ENCODE data around the gene STARD9. TPM values are rescaled to one million over a fixed set of nuclear protein-coding genes. Genes with fewer than 3 reads are reported as not detected.

STARD9 gene
- total and polyA plus RNA-seq, 2 experiments from 2014 or later, result 0.60 to 1.4 TPM

GRCh38 chr15:42720071-42720470, 144.7 kb downstream of the STARD9 start:
- no peaks in the 10 kb centered on the region for H3F3A ChIP-seq (ENCODE audit: insufficient read depth)
- H3K27me3 ChIP-seq (replicated peaks; ENCODE audit: insufficient read depth), result no peaks in the 10 kb centered on the region
- WGBS, 2 experiments (ENCODE audit: low coverage in 1 of 2, low lambda C conversion rate in 2 of 2, missing lambda C conversion rate in 2 of 2), result 96 to 100% methylated on average over 3 of the region's 3 CpGs
- no peak overlapping the region for H3K27ac ChIP-seq
- H3K9ac ChIP-seq, result no peak overlapping the region
- no peaks in the 10 kb centered on the region for H3K79me2 ChIP-seq (ENCODE audit: insufficient read depth)
- DNase-seq, result no peak
- H4K20me1 ChIP-seq (ENCODE audit: insufficient read depth), result no peaks in the 10 kb centered on the region
- H3K9me2 ChIP-seq (ENCODE audit: insufficient read depth), result no peaks in the 10 kb centered on the region
- in situ Hi-C loops (cut with MboI), result no loop called here
- H3K4me1 ChIP-seq (ENCODE audit: insufficient read depth), result 0 out of 2 replicates have a peak, but pooled peaks cover 4% of the 10 kb centered on the region
- TF ChIP-seq EZH2 (IDR thresholded peaks at IDR 0.05; ENCODE audit: insufficient read depth, poor library complexity, severe bottlenecking), result no peak
- TF ChIP-seq EZH2phosphoT487 (IDR thresholded peaks at IDR 0.05; ENCODE audit: insufficient read depth, low read depth), result no peak
- H3K9me3 ChIP-seq (ENCODE audit: low read depth), result no peaks in the 10 kb centered on the region
- H2AFZ ChIP-seq, result no peak overlapping the region
- no peak overlapping the region for H3K4me2 ChIP-seq (ENCODE audit: unreplicated experiment)
- no peak overlapping the region for H3K4me3 ChIP-seq
- peaks cover 13% of the 10 kb centered on the region; the same call in 1 of the 2 replicates for H3K36me3 ChIP-seq (ENCODE audit: low read depth)

GRCh38 chr15:42721016-42721415, 145.6 kb downstream of the STARD9 start:
- Histone ChIP-seq H3K9ac (no peak overlapping the region), H3F3A (ENCODE audit: insufficient read depth) (no peaks in the 10 kb centered on the region), H3K36me3 (ENCODE audit: low read depth) (peaks cover 13% of the 10 kb centered on the region; the same call in 1 of the 2 replicates), H3K4me3 (no peak overlapping the region), H3K4me2 (ENCODE audit: unreplicated experiment) (no peak overlapping the region), H3K9me2 (ENCODE audit: insufficient read depth) (no peaks in the 10 kb centered on the region), H4K20me1 (ENCODE audit: insufficient read depth) (no peaks in the 10 kb centered on the region), H3K27ac (no peak overlapping the region), H3K9me3 (ENCODE audit: low read depth) (no peaks in the 10 kb centered on the region), H3K79me2 (ENCODE audit: insufficient read depth) (no peaks in the 10 kb centered on the region), H3K27me3 (replicated peaks; ENCODE audit: insufficient read depth) (no peaks in the 10 kb centered on the region), H2AFZ (no peak overlapping the region), H3K4me1 (ENCODE audit: insufficient read depth) (0 out of 2 replicates have a peak, but pooled peaks cover 4% of the 10 kb centered on the region)
- WGBS, 2 experiments (ENCODE audit: low coverage in 1 of 2, low lambda C conversion rate in 2 of 2, missing lambda C conversion rate in 2 of 2), result 80 to 82% methylated on average over 6 of the region's 6 CpGs
- in situ Hi-C loops (cut with MboI), result no loop called here
- TF ChIP-seq EZH2 (IDR thresholded peaks at IDR 0.05; ENCODE audit: insufficient read depth, poor library complexity, severe bottlenecking) (no peak), EZH2phosphoT487 (IDR thresholded peaks at IDR 0.05; ENCODE audit: insufficient read depth, low read depth) (no peak)
- no peak for DNase-seq

GRCh38 chr15:42721916-42722315, 146.5 kb downstream of the STARD9 start:
- in situ Hi-C loops (cut with MboI), result no loop called here
- H3K36me3 ChIP-seq (ENCODE audit: low read depth), result peaks cover 17% of the 10 kb centered on the region; the same call in 1 of the 2 replicates

GRCh38 chr15:42723068-42723467, 147.7 kb downstream of the STARD9 start:
- no peak overlapping the region for H3K9ac ChIP-seq
- H4K20me1 ChIP-seq (ENCODE audit: insufficient read depth), result no peaks in the 10 kb centered on the region
- H3F3A ChIP-seq (ENCODE audit: insufficient read depth), result no peaks in the 10 kb centered on the region
- no peak overlapping the region for H3K4me3 ChIP-seq
- peak; percentile 6 for DNase-seq
- no peak overlapping the region for H3K4me2 ChIP-seq (ENCODE audit: unreplicated experiment)
- no peaks in the 10 kb centered on the region for H3K4me1 ChIP-seq (ENCODE audit: insufficient read depth)
- no peaks in the 10 kb centered on the region for H3K9me2 ChIP-seq (ENCODE audit: insufficient read depth)
- no peak overlapping the region for H3K27ac ChIP-seq
- H2AFZ ChIP-seq, result no peak overlapping the region
- TF ChIP-seq EZH2phosphoT487 (IDR thresholded peaks at IDR 0.05; ENCODE audit: insufficient read depth, low read depth) (no peak), EZH2 (IDR thresholded peaks at IDR 0.05; ENCODE audit: insufficient read depth, poor library complexity, severe bottlenecking) (no peak)
- no peaks in the 10 kb centered on the region for H3K9me3 ChIP-seq (ENCODE audit: low read depth)
- no peaks in the 10 kb centered on the region for H3K27me3 ChIP-seq (replicated peaks; ENCODE audit: insufficient read depth)
- no peaks in the 10 kb centered on the region for H3K79me2 ChIP-seq (ENCODE audit: insufficient read depth)
- 84 to 90% methylated on average over 4 of the region's 4 CpGs for WGBS, 2 experiments (ENCODE audit: low coverage in 1 of 2, low lambda C conversion rate in 2 of 2, missing lambda C conversion rate in 2 of 2)
- peaks cover 23% of the 10 kb centered on the region; the same call in 1 of the 2 replicates for H3K36me3 ChIP-seq (ENCODE audit: low read depth)
- in situ Hi-C loops (cut with MboI), result no loop called here

More at GRCh38 chr15:42721916-42722315, 146.5 kb downstream of the STARD9 start:
- Histone ChIP-seq H3K9me2 (ENCODE audit: insufficient read depth) (no peaks in the 10 kb centered on the region), H3K79me2 (ENCODE audit: insufficient read depth) (no peaks in the 10 kb centered on the region), H3F3A (ENCODE audit: insufficient read depth) (no peaks in the 10 kb centered on the region), H3K4me1 (ENCODE audit: insufficient read depth) (0 out of 2 replicates have a peak, but pooled peaks cover 2% of the 10 kb centered on the region), H3K4me2 (ENCODE audit: unreplicated experiment) (no peak overlapping the region), H2AFZ (no peak overlapping the region), H4K20me1 (ENCODE audit: insufficient read depth) (no peaks in the 10 kb centered on the region), H3K4me3 (no peak overlapping the region), H3K9ac (no peak overlapping the region), H3K9me3 (ENCODE audit: low read depth) (no peaks in the 10 kb centered on the region), H3K27me3 (replicated peaks; ENCODE audit: insufficient read depth) (no peaks in the 10 kb centered on the region), H3K27ac (no peak overlapping the region)
- no peak for TF ChIP-seq EZH2phosphoT487 (IDR thresholded peaks at IDR 0.05; ENCODE audit: insufficient read depth, low read depth)
- TF ChIP-seq EZH2 (IDR thresholded peaks at IDR 0.05; ENCODE audit: insufficient read depth, poor library complexity, severe bottlenecking), result no peak
- DNase-seq, result no peak
- 50% methylated on average over 3 of the region's 3 CpGs for WGBS, 2 experiments (ENCODE audit: low coverage in 1 of 2, low lambda C conversion rate in 2 of 2, missing lambda C conversion rate in 2 of 2)

Data from GM23248 (cell line).